ENCODE data around the gene SLC1A1.

Gene SLC1A1

DNA sequence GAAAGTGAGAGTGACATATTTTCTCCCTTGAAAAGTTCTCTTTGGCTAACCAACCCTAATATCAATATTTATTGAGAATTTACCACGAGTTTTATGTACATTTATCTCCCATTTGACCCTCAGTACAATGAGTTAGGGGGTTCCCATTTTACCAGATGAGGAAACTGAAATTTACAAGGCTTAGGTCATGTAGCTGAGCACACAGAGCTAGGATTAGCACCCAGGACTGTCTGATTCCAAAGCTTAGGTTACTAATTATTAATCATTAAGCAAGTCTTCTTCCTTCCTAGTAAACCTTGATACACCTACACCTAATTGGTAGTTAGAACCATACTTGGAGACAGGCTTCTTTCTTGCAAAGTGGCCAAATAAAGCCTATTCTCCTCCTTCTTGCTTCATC is 12.2 kb downstream of the SLC1A1 start:
- Histone ChIP-seq H3K4me3 (ENCODE audit: severe bottlenecking) (no peak overlapping the region), H3K36me3 (ENCODE audit: low read depth) (no peaks in the 10 kb centered on the region), H3K9me3 (ENCODE audit: severe bottlenecking) (no peaks in the 10 kb centered on the region), H3K27me3 (ENCODE audit: insufficient read depth, poor library complexity, severe bottlenecking) (no peaks in the 10 kb centered on the region), H3K4me1 (ENCODE audit: insufficient read depth, poor library complexity, severe bottlenecking) (no peaks in the 10 kb centered on the region), H3K27ac (ENCODE audit: poor library complexity, severe bottlenecking) (no peak overlapping the region)
- ATAC-seq (ENCODE audit: low read depth) (no peak), DNase-seq (ENCODE audit: low spot score) (no peak)
- TF ChIP-seq, protein P1, sequence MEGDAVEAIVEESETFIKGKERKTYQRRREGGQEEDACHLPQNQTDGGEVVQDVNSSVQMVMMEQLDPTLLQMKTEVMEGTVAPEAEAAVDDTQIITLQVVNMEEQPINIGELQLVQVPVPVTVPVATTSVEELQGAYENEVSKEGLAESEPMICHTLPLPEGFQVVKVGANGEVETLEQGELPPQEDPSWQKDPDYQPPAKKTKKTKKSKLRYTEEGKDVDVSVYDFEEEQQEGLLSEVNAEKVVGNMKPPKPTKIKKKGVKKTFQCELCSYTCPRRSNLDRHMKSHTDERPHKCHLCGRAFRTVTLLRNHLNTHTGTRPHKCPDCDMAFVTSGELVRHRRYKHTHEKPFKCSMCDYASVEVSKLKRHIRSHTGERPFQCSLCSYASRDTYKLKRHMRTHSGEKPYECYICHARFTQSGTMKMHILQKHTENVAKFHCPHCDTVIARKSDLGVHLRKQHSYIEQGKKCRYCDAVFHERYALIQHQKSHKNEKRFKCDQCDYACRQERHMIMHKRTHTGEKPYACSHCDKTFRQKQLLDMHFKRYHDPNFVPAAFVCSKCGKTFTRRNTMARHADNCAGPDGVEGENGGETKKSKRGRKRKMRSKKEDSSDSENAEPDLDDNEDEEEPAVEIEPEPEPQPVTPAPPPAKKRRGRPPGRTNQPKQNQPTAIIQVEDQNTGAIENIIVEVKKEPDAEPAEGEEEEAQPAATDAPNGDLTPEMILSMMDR (IDR thresholded peaks at IDR 0.05; ENCODE audit: poor library complexity, severe bottlenecking): no peak

DNA sequence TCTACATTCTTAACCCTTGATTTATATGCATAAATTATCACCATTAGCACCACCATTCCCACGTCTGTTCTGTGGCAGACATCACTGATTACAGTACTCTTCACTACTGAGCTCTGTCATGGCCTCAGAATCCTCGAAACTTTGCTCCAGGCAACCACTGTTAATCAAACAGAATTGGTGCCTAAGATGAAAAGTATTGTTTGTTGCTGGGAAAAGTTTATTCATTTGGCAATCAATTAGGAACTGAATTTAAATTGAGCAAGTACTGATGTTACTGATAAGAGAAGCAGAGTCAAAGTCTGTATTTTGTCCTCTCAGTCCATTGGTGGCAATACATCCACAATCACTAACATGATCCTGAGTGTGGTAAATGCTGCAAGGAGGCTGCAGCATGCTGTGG is 12.8 kb downstream of the SLC1A1 start:
- Histone ChIP-seq H3K4me1 (ENCODE audit: insufficient read depth, poor library complexity, severe bottlenecking) (no peaks in the 10 kb centered on the region), H3K9me3 (ENCODE audit: severe bottlenecking) (no peaks in the 10 kb centered on the region), H3K4me3 (ENCODE audit: severe bottlenecking) (no peak overlapping the region), H3K36me3 (ENCODE audit: low read depth) (no peaks in the 10 kb centered on the region), H3K27ac (ENCODE audit: poor library complexity, severe bottlenecking) (no peak overlapping the region), H3K27me3 (ENCODE audit: insufficient read depth, poor library complexity, severe bottlenecking) (no peaks in the 10 kb centered on the region)
- no peak for DNase-seq (ENCODE audit: low spot score)
- TF ChIP-seq, protein P1 (IDR thresholded peaks at IDR 0.05; ENCODE audit: poor library complexity, severe bottlenecking): no peak
- ATAC-seq (ENCODE audit: low read depth): no peak

DNA sequence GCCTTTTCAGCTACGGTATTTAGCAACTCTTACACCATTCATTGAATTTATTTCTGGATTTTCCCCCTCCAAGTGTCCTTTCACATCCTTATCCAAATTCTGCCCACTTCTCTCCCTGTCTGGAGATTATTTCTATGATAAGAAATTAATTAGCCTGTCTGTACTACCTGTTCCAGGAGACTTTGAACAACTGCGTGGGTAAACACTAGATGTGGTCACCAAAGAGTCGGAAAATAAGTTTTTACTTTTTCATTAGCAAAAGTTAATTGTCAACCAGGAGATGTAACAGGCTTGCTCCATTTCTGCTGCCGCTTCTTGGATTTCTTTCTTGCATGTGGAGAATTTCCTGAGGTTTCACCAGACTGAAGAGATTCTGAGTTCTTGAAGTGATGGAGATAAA is 14.0 kb downstream of the SLC1A1 start:
- TF ChIP-seq, protein P1 (IDR thresholded peaks at IDR 0.05; ENCODE audit: poor library complexity, severe bottlenecking): no peak
- Histone ChIP-seq H3K4me3 (ENCODE audit: severe bottlenecking) (no peak overlapping the region), H3K27me3 (ENCODE audit: insufficient read depth, poor library complexity, severe bottlenecking) (no peaks in the 10 kb centered on the region), H3K27ac (ENCODE audit: poor library complexity, severe bottlenecking) (no peak overlapping the region), H3K4me1 (ENCODE audit: insufficient read depth, poor library complexity, severe bottlenecking) (no peaks in the 10 kb centered on the region), H3K36me3 (ENCODE audit: low read depth) (no peaks in the 10 kb centered on the region), H3K9me3 (ENCODE audit: severe bottlenecking) (no peaks in the 10 kb centered on the region)
- ATAC-seq (ENCODE audit: low read depth) (no peak), DNase-seq (ENCODE audit: low spot score) (no peak)

DNA sequence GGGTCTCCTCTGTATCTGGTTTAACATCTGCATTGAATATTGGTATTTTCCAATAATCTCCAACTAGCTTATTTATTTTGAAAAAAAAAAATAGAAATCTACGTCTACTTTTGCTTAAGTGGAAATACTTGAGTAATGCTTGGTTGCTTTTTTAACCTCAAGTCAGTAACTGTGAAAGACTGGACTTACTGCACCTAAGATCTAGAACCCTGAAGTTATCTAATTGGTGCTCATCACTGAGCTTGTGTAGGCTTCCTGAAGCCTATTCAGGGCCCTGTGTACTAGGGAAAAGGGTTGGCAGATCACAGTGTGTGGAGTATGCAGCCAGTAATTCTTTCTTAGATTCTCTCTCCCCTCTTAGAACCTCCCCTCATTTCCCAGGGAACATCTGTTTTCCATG is 16.2 kb downstream of the SLC1A1 start:
- Histone ChIP-seq H3K4me1 (ENCODE audit: insufficient read depth, poor library complexity, severe bottlenecking) (no peaks in the 10 kb centered on the region), H3K36me3 (ENCODE audit: low read depth) (no peaks in the 10 kb centered on the region), H3K27ac (ENCODE audit: poor library complexity, severe bottlenecking) (no peak overlapping the region), H3K9me3 (ENCODE audit: severe bottlenecking) (no peaks in the 10 kb centered on the region), H3K27me3 (ENCODE audit: insufficient read depth, poor library complexity, severe bottlenecking) (no peaks in the 10 kb centered on the region), H3K4me3 (ENCODE audit: severe bottlenecking) (no peak overlapping the region)
- ATAC-seq (ENCODE audit: low read depth) (no peak), DNase-seq (ENCODE audit: low spot score) (no peak)
- TF ChIP-seq, protein P1 (IDR thresholded peaks at IDR 0.05; ENCODE audit: poor library complexity, severe bottlenecking): no peak

DNA sequence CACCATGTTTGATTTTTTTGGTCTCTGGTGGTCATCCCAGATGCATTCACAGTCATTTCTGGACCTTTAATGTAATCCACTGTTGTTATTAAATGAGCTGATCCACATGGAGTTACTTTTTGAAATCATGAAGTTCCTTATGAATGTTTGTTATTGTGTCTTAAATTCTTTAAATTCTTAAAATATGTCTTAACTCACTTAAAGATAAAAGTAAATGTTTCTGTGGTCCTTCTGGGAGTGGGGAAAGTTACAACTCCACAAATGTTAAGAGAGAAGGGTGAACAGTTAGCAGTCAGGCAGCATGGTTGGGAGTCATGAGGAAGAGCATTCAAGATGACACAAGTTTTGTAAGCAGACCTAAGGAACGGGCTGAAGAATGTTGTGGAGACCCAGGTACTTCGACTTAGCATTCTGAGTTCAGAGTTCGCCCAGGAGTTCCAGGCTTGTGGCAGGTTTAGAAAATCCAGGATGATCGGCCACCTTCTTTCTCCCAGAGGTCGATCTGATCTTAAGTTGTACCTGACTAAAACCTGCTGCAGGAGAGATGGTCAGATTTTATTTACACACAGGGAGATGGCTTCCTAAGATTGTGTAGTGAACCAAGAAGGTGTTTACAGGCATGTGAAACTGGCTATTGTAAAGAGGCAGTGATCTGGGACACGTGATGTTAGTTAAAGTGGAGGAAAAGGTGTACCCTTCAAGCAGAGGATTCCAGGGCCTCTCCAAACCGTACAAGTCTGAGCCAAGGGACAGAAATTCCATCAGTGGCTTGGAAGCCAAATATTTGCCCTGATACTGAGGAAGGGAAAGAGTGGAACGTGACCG is 17.2 kb downstream of the SLC1A1 start:
- no peak for ATAC-seq (ENCODE audit: low read depth)
- H3K4me1 ChIP-seq (ENCODE audit: insufficient read depth, poor library complexity, severe bottlenecking): no peaks in the 10 kb centered on the region
- H3K4me3 ChIP-seq (ENCODE audit: severe bottlenecking): no peak overlapping the region
- no peak for DNase-seq (ENCODE audit: low spot score)
- no peaks in the 10 kb centered on the region for H3K9me3 ChIP-seq (ENCODE audit: severe bottlenecking)
- no peaks in the 10 kb centered on the region for H3K27me3 ChIP-seq (ENCODE audit: insufficient read depth, poor library complexity, severe bottlenecking)
- TF ChIP-seq, protein P1 (IDR thresholded peaks at IDR 0.05; ENCODE audit: poor library complexity, severe bottlenecking): no peak
- no peak overlapping the region for H3K27ac ChIP-seq (ENCODE audit: poor library complexity, severe bottlenecking)
- H3K36me3 ChIP-seq (ENCODE audit: low read depth): no peaks in the 10 kb centered on the region
